ENCODE measurements around the gene PNPT1.

The PNPT1 gene

DNA sequence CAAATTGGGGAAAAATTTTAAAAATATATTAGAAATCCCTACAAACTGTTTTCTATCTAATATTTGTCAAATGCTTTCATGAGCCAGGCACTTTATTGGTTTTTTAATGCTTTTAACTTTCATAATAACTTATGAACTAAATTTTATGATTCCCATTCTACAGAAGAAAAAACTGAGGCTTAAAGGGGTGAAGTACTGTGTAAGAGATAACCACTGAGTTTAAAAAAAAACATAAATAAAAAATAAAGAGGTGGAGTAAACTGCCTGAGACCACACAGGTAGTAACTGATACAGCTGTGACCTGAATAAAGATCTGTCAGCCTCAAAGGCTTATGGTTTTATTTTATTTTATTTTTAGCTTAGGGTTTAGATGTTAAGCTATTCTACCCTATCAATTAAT is 24.7 kb downstream of the PNPT1 start:
- Histone ChIP-seq H3K27me3 (ENCODE audit: insufficient read depth, low read length) (no peaks in the 10 kb centered on the region), H3K36me3 (ENCODE audit: insufficient read depth, low read length) (peaks cover 87% of the 10 kb centered on the region), H3K9me3 (ENCODE audit: insufficient read depth, low read depth, low read length) (no peaks in the 10 kb centered on the region), H3K4me1 (ENCODE audit: insufficient read depth, low read length) (no peaks in the 10 kb centered on the region), H3K27ac (ENCODE audit: low read depth, low read length) (no peak overlapping the region), H3K4me3 (ENCODE audit: low read length) (no peak overlapping the region), H3K9ac (ENCODE audit: low read depth, low read length) (no peak overlapping the region)

DNA sequence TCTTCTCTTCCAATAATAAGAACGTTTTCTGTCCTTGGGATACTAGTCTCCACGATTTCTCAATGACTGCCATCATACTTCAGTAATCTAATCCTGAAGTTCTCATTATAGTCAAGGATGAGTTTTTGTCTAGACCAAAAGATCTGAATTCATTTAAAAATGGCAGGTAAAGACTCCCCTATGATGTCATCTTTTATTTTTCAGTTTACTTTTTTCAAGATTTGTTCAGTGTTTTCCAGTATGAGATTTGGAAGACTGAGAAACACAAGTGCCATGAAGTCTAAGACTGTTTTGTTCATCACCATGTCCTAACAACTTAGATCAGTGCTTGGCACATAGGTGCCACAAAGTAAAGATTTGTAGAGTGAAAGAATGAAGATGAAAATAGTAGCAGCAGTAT is 40.4 kb downstream of the PNPT1 start:
- H3K27ac ChIP-seq (ENCODE audit: low read depth, low read length) = no peak overlapping the region
- H3K4me1 ChIP-seq (ENCODE audit: insufficient read depth, low read length) = no peaks in the 10 kb centered on the region; the same call in 1 of the 2 replicates
- H3K9ac ChIP-seq (ENCODE audit: low read depth, low read length) = no peak overlapping the region
- peaks cover 3% of the 10 kb centered on the region; the same call in 1 of the 2 replicates for H3K9me3 ChIP-seq (ENCODE audit: insufficient read depth, low read depth, low read length)
- no peaks in the 10 kb centered on the region for H3K27me3 ChIP-seq (ENCODE audit: insufficient read depth, low read length)
- no peak overlapping the region for H3K4me3 ChIP-seq (ENCODE audit: low read length)
- H3K36me3 ChIP-seq (ENCODE audit: insufficient read depth, low read length) = peaks cover 72% of the 10 kb centered on the region
- 100% methylated on average over 2 of the region's 2 CpGs for WGBS

DNA sequence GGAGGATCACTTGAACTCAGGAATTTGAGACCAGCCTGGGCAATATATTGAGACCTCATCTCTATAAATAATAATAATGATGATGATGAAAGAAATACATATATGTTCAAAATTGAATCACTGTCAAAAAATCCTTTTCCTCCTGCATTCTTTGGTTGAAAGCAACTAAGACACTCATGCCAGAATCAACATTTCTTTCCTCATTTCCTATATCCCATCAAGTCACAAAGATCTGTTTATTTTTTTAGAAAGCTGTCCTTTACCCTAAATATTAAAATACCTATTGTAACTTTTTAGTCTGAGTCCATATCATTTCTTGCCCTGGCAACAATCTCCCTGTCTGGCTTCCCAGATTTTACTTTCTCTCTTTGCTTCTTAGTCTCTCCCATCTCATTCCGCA is 44.4 kb downstream of the PNPT1 start:
- WGBS = 97% methylated on average over 1 of the region's 1 CpG
- Histone ChIP-seq H3K27ac (ENCODE audit: low read depth, low read length) (no peak overlapping the region), H3K4me3 (ENCODE audit: low read length) (no peak overlapping the region), H3K36me3 (ENCODE audit: insufficient read depth, low read length) (peaks cover 76% of the 10 kb centered on the region), H3K9me3 (ENCODE audit: insufficient read depth, low read depth, low read length) (peaks cover 3% of the 10 kb centered on the region; the same call in 1 of the 2 replicates), H3K27me3 (ENCODE audit: insufficient read depth, low read length) (no peaks in the 10 kb centered on the region), H3K4me1 (ENCODE audit: insufficient read depth, low read length) (no peaks in the 10 kb centered on the region), H3K9ac (ENCODE audit: low read depth, low read length) (no peak overlapping the region)

DNA sequence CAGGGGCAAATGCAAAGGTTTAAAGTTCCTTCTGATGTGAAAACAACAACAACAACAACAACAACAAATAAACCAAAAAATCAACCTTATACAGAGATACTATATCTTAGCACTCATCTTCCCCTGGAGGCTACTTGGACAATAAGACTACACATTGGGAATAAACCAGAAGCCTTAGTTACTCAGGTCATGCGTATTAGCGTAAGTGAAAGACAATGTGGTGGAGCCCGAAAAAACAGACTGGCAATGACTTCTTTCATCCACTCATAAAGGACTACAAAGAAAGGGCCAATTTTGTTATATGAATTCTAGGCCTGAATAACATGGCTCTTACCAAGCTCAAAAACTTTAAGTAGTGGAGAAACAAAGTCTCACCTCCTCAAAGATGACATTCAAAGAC is 56.8 kb downstream of the PNPT1 start:
- Histone ChIP-seq H3K27me3 (ENCODE audit: insufficient read depth, low read length) (no peaks in the 10 kb centered on the region), H3K27ac (ENCODE audit: low read depth, low read length) (no peak overlapping the region), H3K36me3 (ENCODE audit: insufficient read depth, low read length) (peaks cover 80% of the 10 kb centered on the region), H3K4me1 (ENCODE audit: insufficient read depth, low read length) (no peaks in the 10 kb centered on the region), H3K4me3 (ENCODE audit: low read length) (no peak overlapping the region), H3K9ac (ENCODE audit: low read depth, low read length) (no peak overlapping the region), H3K9me3 (ENCODE audit: insufficient read depth, low read depth, low read length) (no peaks in the 10 kb centered on the region)
- 100% methylated on average over 3 of the region's 3 CpGs for WGBS

DNA sequence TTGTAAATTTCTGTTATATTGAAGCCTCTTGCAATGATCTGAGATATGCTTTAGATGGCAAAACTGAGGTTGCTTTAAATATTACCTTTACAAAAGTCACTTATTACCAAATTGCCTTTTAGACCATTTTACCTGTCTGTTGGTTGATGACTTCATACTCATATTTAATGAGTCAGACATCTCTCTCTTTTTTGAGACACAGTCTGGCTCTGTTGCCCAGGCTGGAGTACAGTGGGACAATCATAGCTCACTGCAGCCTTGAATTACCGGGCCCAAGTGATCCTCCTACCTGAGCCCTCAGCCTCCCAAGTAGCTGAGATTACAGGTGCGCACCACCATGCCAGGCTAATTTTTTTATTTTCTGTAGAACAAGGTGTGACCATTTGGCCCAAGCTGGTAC is 64.7 kb downstream of the PNPT1 start:
- Histone ChIP-seq H3K27me3 (ENCODE audit: insufficient read depth, low read length) (no peaks in the 10 kb centered on the region), H3K4me3 (ENCODE audit: low read length) (no peak overlapping the region), H3K9ac (ENCODE audit: low read depth, low read length) (no peak overlapping the region), H3K9me3 (ENCODE audit: insufficient read depth, low read depth, low read length) (no peaks in the 10 kb centered on the region), H3K27ac (ENCODE audit: low read depth, low read length) (no peak overlapping the region), H3K4me1 (ENCODE audit: insufficient read depth, low read length) (no peaks in the 10 kb centered on the region), H3K36me3 (ENCODE audit: insufficient read depth, low read length) (peaks cover 24% of the 10 kb centered on the region)
- WGBS = 99% methylated on average over 2 of the region's 2 CpGs

DNA sequence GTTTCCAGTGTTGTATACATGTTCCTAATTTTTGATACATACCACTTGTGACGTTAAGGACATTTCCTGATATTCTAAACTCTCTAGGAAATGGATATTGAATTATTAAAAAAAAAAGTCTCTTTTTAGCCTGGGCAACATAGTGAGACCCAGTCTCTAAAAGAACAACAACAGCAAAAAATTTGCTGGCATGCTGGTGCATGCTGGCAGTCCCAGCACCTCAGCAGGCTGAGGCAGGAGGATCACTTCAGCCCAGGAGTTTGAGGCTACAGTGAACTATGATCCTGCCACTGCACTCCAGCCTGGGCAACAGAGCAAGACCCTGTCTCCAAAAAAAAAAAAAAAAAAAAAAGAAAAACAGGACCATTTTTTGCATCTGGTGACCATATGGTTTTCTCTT is 65.7 kb downstream of the PNPT1 start:
- Histone ChIP-seq H3K9ac (ENCODE audit: low read depth, low read length) (no peak overlapping the region), H3K27ac (ENCODE audit: low read depth, low read length) (no peak overlapping the region), H3K27me3 (ENCODE audit: insufficient read depth, low read length) (no peaks in the 10 kb centered on the region), H3K36me3 (ENCODE audit: insufficient read depth, low read length) (peaks cover 15% of the 10 kb centered on the region), H3K4me3 (ENCODE audit: low read length) (no peak overlapping the region), H3K4me1 (ENCODE audit: insufficient read depth, low read length) (no peaks in the 10 kb centered on the region), H3K9me3 (ENCODE audit: insufficient read depth, low read depth, low read length) (no peaks in the 10 kb centered on the region)
- WGBS = no CpG with 5 or more reads among the region's 1 CpG

DNA sequence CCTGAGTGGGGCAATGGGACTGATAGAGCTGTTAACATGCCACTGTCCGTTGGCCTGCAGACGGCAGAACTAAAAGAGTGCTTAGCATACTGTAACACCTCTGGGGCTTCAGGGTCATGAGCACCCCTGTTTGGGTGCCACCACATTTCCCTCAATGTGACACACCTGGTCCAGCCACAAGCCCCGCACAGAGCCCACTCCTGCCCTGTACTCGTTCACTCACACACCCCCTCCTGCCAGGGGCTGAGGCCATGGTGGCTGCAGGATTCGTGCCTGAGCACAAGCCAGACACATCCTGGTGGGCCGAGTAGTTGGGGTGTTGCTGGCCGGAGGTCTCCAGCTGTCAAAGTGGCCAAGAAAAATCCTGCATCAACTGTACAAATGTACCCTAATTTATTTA is 71.8 kb downstream of the PNPT1 start:
- H3K9ac ChIP-seq (ENCODE audit: low read depth, low read length) = no peak overlapping the region
- H3K9me3 ChIP-seq (ENCODE audit: insufficient read depth, low read depth, low read length) = no peaks in the 10 kb centered on the region
- 94% methylated on average over 7 of the region's 7 CpGs for WGBS

DNA sequence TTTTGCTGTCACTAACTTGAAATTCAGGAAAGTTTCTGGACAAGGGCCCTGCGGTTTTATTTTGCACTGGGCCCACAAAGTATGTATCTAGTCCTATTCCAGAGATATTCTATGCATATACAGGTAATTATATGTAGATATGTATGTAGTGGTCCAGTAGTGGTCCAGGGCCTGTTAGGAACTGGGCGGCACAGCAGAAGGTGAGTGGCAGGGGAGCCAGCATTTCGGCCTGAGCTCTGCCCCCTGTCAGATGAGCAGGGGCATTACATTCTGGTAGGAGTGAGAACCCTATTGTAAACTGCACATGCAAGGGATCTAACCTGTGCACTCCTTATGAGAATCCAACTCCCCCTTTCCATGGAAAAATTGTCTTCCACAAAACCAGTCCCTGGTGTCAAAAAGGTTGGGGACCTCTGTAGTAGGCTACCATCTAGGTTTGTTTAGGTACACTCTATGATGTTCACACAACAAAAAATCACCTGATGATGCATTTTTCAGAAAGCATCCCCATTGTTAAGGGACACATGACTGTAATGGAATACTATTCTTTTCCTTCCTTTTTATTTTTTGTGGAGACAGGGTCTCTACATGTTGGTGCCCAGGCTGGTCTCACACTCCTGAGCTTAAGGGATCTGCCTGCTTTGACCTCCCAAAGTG is 73.4 kb downstream of the PNPT1 start:
- H3K9ac ChIP-seq (ENCODE audit: low read depth, low read length) = no peak overlapping the region
- WGBS = 81% methylated on average over 3 of the region's 3 CpGs
- peaks cover 4% of the 10 kb centered on the region; the same call in 1 of the 2 replicates for H3K4me1 ChIP-seq (ENCODE audit: insufficient read depth, low read length)
- H3K36me3 ChIP-seq (ENCODE audit: insufficient read depth, low read length) = peaks cover 2% of the 10 kb centered on the region; the same call in 1 of the 2 replicates
- H3K9me3 ChIP-seq (ENCODE audit: insufficient read depth, low read depth, low read length) = no peaks in the 10 kb centered on the region
- no peak overlapping the region for H3K27ac ChIP-seq (ENCODE audit: low read depth, low read length)
- H3K4me3 ChIP-seq (ENCODE audit: low read length) = no peak overlapping the region
- H3K27me3 ChIP-seq (ENCODE audit: insufficient read depth, low read length) = no peaks in the 10 kb centered on the region

More for the DNA sequence above, 71.8 kb downstream of the PNPT1 start:
- H3K36me3 ChIP-seq (ENCODE audit: insufficient read depth, low read length) = no peaks in the 10 kb centered on the region
- H3K4me3 ChIP-seq (ENCODE audit: low read length) = no peak overlapping the region
- H3K27me3 ChIP-seq (ENCODE audit: insufficient read depth, low read length) = no peaks in the 10 kb centered on the region
- no peaks in the 10 kb centered on the region; the same call in 1 of the 2 replicates for H3K4me1 ChIP-seq (ENCODE audit: insufficient read depth, low read length)
- H3K27ac ChIP-seq (ENCODE audit: low read depth, low read length) = no peak overlapping the region

DNA sequence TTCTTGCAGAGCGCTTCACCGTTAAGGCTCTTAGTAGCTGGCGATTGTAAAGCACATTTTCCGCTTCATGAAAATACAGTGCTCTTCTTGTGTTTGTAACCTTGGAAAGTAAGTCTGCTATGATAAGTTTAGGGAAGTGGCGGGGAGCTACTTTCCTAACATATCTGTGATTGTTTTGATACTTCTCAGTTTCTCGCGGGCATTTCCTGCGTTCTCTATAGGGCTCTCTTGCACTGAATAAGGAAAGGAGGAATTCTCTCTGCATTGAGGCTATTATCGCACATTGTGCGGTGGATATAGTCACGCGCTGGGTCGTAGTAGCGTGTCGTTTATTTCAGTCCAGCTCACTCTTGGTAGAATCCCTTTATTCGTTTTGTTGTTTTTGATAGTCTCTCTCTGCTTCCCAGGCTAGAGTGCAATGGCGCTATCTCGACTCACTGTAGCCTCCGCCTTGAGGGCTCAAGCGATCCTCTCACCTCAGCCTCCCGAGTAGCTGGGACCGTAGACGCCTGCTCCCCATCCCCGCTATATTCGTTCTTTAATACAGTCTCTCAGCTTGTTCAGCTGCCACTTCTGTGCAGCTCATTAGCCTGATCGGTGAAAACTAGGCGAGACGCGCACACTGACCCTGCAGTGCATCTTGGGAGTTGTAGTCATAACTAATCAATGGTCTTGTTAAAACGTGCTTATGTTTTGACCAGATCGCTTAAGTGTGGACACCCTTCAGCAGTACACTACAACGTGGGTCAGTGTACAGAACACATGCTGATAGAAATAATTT is 75.2 kb downstream of the PNPT1 start:
- peaks cover 4% of the 10 kb centered on the region; the same call in 1 of the 2 replicates for H3K4me1 ChIP-seq (ENCODE audit: insufficient read depth, low read length)
- H3K4me3 ChIP-seq (ENCODE audit: low read length) = peak overlapping the region; percentile 90
- under 1% methylated on average over 31 of the region's 32 CpGs for WGBS
- no peaks in the 10 kb centered on the region for H3K9me3 ChIP-seq (ENCODE audit: insufficient read depth, low read depth, low read length)
- H3K27me3 ChIP-seq (ENCODE audit: insufficient read depth, low read length) = no peaks in the 10 kb centered on the region
- H3K9ac ChIP-seq (ENCODE audit: low read depth, low read length) = peak overlapping the region; percentile 94
- H3K36me3 ChIP-seq (ENCODE audit: insufficient read depth, low read length) = peaks cover 19% of the 10 kb centered on the region
- H3K27ac ChIP-seq (ENCODE audit: low read depth, low read length) = peak overlapping the region; percentile 88

DNA sequence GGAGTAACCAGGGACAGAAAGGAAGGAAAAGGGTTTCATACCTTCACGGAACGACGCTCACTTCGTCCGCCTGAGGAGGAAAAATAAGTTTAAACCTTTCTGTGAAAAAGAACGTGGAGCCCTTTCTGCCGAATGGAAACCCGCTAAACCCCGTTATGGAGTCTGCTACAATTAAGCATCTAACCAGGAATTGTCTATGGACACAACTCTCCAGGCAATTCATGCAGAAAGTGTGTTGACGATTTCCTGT is 75.7 kb downstream of the PNPT1 start:
- H3K36me3 ChIP-seq (ENCODE audit: insufficient read depth, low read length) = peaks cover 25% of the 10 kb centered on the region
- H3K4me1 ChIP-seq (ENCODE audit: insufficient read depth, low read length) = peaks cover 4% of the 10 kb centered on the region; the same call in 1 of the 2 replicates
- no peaks in the 10 kb centered on the region for H3K9me3 ChIP-seq (ENCODE audit: insufficient read depth, low read depth, low read length)
- WGBS = under 1% methylated on average over 10 of the region's 10 CpGs
- no peaks in the 10 kb centered on the region for H3K27me3 ChIP-seq (ENCODE audit: insufficient read depth, low read length)
- peak overlapping the region; percentile 90 for H3K4me3 ChIP-seq (ENCODE audit: low read length)
- peak overlapping the region; percentile 88 for H3K27ac ChIP-seq (ENCODE audit: low read depth, low read length)
- H3K9ac ChIP-seq (ENCODE audit: low read depth, low read length) = peak overlapping the region; percentile 94

DNA sequence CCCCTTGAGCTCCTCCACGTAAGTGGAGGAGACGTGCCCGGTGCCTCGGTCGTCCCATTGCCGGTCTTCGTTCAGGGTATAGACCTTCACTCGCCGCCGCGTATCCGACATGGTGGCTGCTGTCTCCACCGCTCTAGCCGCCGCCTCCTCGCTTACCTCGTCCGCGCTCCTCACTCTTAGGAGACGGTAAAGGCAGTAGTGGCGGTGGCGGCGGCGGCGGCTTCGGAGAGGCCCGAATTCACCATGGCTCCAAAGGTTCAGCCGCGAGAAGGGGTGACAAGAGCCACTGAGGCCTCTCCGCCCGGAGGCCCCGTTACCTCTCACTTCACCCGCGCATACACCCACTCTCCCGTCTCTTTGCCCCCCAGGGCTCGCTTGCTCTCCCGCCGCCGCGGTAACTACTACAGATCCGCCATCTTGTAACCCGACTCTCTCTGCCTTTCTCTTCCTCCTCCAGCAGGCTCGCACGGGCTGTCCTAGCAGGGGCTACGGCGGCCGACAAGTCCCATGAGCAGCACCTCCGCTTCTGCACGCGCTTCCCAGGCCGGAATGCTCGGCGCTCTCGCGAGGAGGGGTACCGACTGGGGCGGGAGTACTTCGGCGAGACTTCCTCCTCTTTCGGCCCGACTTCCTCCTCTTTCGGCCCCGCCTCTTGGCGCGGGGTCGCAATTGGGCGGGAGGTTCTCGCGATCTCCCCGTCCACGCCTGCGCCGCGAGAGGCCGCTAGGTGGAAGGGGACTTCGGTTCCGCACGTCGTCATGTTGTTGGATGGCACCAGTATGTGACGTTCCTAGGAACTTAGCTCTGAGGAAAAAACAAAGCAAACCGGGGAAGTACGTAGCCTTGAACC is 76.2 kb downstream of the PNPT1 start, which contains the start of gene PPP4R3B:
Gene PPP4R3B (minus strand): TSS at position 448 of the 850 bp plus-strand sequence. CDS start 337 bp downstream, at position 111.
- H3K27ac ChIP-seq (ENCODE audit: low read depth, low read length) = peak within 1 kb of the TSS; percentile 97
- H3K27me3 ChIP-seq (ENCODE audit: insufficient read depth, low read length) = no peaks in the 10 kb centered on the region
- H3K9me3 ChIP-seq (ENCODE audit: insufficient read depth, low read depth, low read length) = no peaks in the 10 kb centered on the region
- H3K4me1 ChIP-seq (ENCODE audit: insufficient read depth, low read length) = peaks cover 4% of the 10 kb centered on the region; the same call in 1 of the 2 replicates
- H3K9ac ChIP-seq (ENCODE audit: low read depth, low read length) = peak within 1 kb of the TSS; percentile 97
- peaks cover 28% of the 10 kb centered on the region for H3K36me3 ChIP-seq (ENCODE audit: insufficient read depth, low read length)
- peak within 1 kb of the TSS; percentile 90 for H3K4me3 ChIP-seq (ENCODE audit: low read length)
- WGBS = under 1% methylated on average over 82 of the region's 82 CpGs

All from HUES64 (cell line).